Gastrocnemius medialis (tissue), 4 donors: Measurements from ENCODE around the gene RINT1. TPM values are rescaled to one million over a fixed set of nuclear protein-coding genes. Genes with fewer than 3 reads are reported as not detected.

Experiments
- ATAC-seq, 2 donors: fragments of 150-250 bp; one replicate each; pipeline ENCODE4 v1.9.1; 2016
- DNase-seq, 2 donors: peaks; one replicate each; pipeline ENCODE4 v3.0.0-alpha.2; 2019
- H3K27ac ChIP-seq, 4 donors: fragments of 200-600 bp; sonication (generic); 1 replicate in 1 of 4; 2 replicates in 3 of 4; pipeline ENCODE4 v1.5.1; 2016 to 2018; ENCODE audit warnings: mild to moderate bottlenecking in 2 of 4, moderate library complexity in 1 of 4
- H3K27me3 ChIP-seq, 3 donors: fragments of 200-600 bp; sonication (generic) in 2 of 3; 1 replicate in 1 of 3; 2 replicates in 2 of 3; pipeline versions ENCODE4 v1.5.1 to v1.6.0; 2016 to 2019; ENCODE audit warnings: mild to moderate bottlenecking in 1 of 3, moderate library complexity in 1 of 3
- H3K36me3 ChIP-seq, 2 donors: fragments of 200-600 bp; sonication (generic) in 1 of 2; one replicate each; pipeline ENCODE4 v1.5.1; 2017 to 2018
- H3K4me1 ChIP-seq, 2 donors: fragments of 200-600 bp; sonication (generic) in 1 of 2; one replicate each; pipeline ENCODE4 v1.5.1; 2016 to 2017; ENCODE audit warnings: mild to moderate bottlenecking in 2 of 2
- H3K4me3 ChIP-seq, 4 donors: fragments of 200-600 bp; sonication (generic) in 3 of 4; 1 replicate in 1 of 4; 2 replicates in 3 of 4; pipeline ENCODE4 v1.5.1; 2016 to 2019; ENCODE audit warnings: mild to moderate bottlenecking in 2 of 4
- H3K9me3 ChIP-seq, 3 donors: fragments of 200-600 bp; sonication (generic) in 2 of 3; 1 replicate in 1 of 3; 2 replicates in 2 of 3; pipeline ENCODE4 v1.5.1; 2016 to 2019
- CTCF ChIP-seq, 5 experiments: fragments of 450-650 bp in 3 of 5; fragments of 200-600 bp in 2 of 5; sonication (generic) in 2 of 5; IDR thresholded peaks in 4 of 5; conservative IDR thresholded peaks in 1 of 5; 1 replicate in 4 of 5; 2 replicates in 1 of 5; pipeline ENCODE4 v1.5.1; 2016 to 2019; ENCODE audit warnings: antibody characterized with exemption in 5 of 5, mild to moderate bottlenecking in 3 of 5, moderate library complexity in 3 of 5
- POLR2A ChIP-seq, 2 donors: fragments of 450-650 bp; IDR thresholded peaks; one replicate each; pipeline ENCODE4 v1.6.1; 2017; ENCODE audit warnings: antibody characterized with exemption in 2 of 2, mild to moderate bottlenecking in 2 of 2, moderate library complexity in 2 of 2
- in situ Hi-C, 4 donors: fragments of 200-750 bp; cut with MboI; loops; one replicate each; pipeline versions ENCODE4 v1.15.0 to v1.8.0; 2017; ENCODE audit warnings: low sequenced_read_pairs in 4 of 4
- intact Hi-C: fragments of 100-400 bp; cut with DNase I; formaldehyde crosslinking; loops from one replicate; pipeline ENCODE4 v1.15.1; 2023; ENCODE audit warnings: low total_unique reads
- total RNA-seq, 4 donors: library from RNA; depleted of rRNA; stranded (reverse); fragments of >200 nt; gene quantifications; one replicate each; pipeline versions ENCODE4 v1.1.0 to v1.2.3, GENCODE V29; 2016

Gene RINT1
- total RNA-seq, 4 donors from 2014 or later: 18.1 to 29.9 (median 25.7) TPM

- H3K27me3 ChIP-seq: no peaks in the 10 kb centered on the region
- no peaks in the 10 kb centered on the region for H3K36me3 ChIP-seq
- TF ChIP-seq CTCF (IDR thresholded peaks at IDR 0.05 in 4 of 5, conservative IDR thresholded peaks at IDR 0.05 in 1 of 5) (no peak), POLR2A (IDR thresholded peaks at IDR 0.05) (no peak)
- H3K9me3 ChIP-seq: no peaks in the 10 kb centered on the region
- no peak overlapping the region for H3K4me3 ChIP-seq
- DNase-seq (no peak), ATAC-seq (no peak)
- intact Hi-C loops: no loop called here
- no peaks in the 10 kb centered on the region for H3K4me1 ChIP-seq
- H3K27ac ChIP-seq: no peak overlapping the region
- in situ Hi-C loops: no loop called here
Observed at GRCh38 chr7:105602325-105603305, 70.6 kb downstream of the RINT1 start.

GRCh38 chr7:105610165-105610930 lies 78.3 kb downstream of the RINT1 start:
- DNase-seq: no peak
- intact Hi-C loops (no loop called here), in situ Hi-C loops (no loop called here)
- Histone ChIP-seq H3K27ac (no peak overlapping the region), H3K36me3 (peaks cover 0 to 9% of the 10 kb centered on the region in 2 donors), H3K4me1 (no peaks in the 10 kb centered on the region), H3K4me3 (no peak overlapping the region), H3K9me3 (no peaks in the 10 kb centered on the region), H3K27me3 (no peaks in the 10 kb centered on the region)
- ATAC-seq: no peak
- no peak for TF ChIP-seq POLR2A (IDR thresholded peaks at IDR 0.05)
- no peak for TF ChIP-seq CTCF (IDR thresholded peaks at IDR 0.05 in 4 of 5, conservative IDR thresholded peaks at IDR 0.05 in 1 of 5)

- in situ Hi-C loops: no loop called here
- H3K4me1 ChIP-seq: no peaks in the 10 kb centered on the region
Observed at GRCh38 chr7:105611856-105612775, 80.1 kb downstream of the RINT1 start.

More at GRCh38 chr7:105611856-105612775, 80.1 kb downstream of the RINT1 start:
- DNase-seq (no peak), ATAC-seq (no peak)
- TF ChIP-seq CTCF (IDR thresholded peaks at IDR 0.05 in 4 of 5, conservative IDR thresholded peaks at IDR 0.05 in 1 of 5): no peak
- TF ChIP-seq POLR2A (IDR thresholded peaks at IDR 0.05): no peak
- intact Hi-C loops: no loop called here
- H3K27me3 ChIP-seq: no peaks in the 10 kb centered on the region
- H3K4me3 ChIP-seq: no peak overlapping the region
- H3K9me3 ChIP-seq: no peaks in the 10 kb centered on the region
- H3K36me3 ChIP-seq: peaks cover 0 to 9% of the 10 kb centered on the region in 2 donors
- H3K27ac ChIP-seq: no peak overlapping the region
